ENCODE measurements around the gene EPHA8.

EPHA8 gene

DNA sequence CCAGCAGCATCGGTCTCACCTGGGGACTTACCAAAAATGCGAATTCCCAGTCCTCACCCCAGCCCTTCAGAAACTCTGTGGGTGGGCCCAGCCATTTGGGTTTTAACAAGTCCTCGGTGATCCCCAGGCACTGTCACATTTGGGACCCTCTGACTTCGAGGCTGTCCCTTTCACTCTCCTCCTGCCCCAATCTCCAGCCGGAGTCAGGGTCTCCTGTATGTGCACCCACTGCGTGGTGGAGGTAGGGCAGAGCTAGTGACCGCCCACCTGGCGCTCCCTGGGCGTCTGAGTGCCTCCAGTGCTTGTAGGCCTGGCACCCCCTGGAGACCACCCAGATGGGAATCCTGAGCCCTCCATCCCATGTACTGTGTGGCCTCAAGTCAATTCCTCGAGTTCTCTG, 31.1 kb downstream of the EPHA8 start:
- CTCF ChIA-PET: no interaction called here

DNA sequence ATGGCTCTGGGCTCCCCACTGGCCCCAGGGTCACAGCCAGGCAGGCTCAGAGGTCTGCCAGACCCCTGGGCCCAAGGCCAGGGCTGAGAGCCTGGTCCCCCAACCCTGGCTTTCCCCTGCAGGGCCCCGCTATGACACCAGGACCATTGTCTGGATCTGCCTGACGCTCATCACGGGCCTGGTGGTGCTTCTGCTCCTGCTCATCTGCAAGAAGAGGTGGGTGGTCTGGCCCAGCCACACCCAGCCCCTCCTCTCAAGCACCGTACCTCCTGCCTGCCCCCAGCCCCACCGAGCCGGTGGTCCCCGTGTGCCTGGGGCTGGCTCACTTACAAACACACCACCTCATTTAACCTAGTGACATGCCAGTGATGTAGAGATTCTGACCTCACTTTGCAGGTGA, 31.8 kb downstream of the EPHA8 start:
- no peak for DNase-seq (ENCODE audit: extremely low spot score)
- TF ChIP-seq, protein P1, sequence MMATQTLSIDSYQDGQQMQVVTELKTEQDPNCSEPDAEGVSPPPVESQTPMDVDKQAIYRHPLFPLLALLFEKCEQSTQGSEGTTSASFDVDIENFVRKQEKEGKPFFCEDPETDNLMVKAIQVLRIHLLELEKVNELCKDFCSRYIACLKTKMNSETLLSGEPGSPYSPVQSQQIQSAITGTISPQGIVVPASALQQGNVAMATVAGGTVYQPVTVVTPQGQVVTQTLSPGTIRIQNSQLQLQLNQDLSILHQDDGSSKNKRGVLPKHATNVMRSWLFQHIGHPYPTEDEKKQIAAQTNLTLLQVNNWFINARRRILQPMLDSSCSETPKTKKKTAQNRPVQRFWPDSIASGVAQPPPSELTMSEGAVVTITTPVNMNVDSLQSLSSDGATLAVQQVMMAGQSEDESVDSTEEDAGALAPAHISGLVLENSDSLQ (IDR thresholded peaks at IDR 0.05): no peak
- TF ChIP-seq LEF1 (IDR thresholded peaks at IDR 0.05; ENCODE audit: borderline replicate concordance) (no peak), FOXK2 (IDR thresholded peaks at IDR 0.05) (no peak)
- ChIA-PET CTCF (no interaction called here), POLR2A (no interaction called here)

More for the DNA sequence above, 31.1 kb downstream of the EPHA8 start:
- TF ChIP-seq FOXA1 (IDR thresholded peaks at IDR 0.05): no peak
- TF ChIP-seq SUZ12 (IDR thresholded peaks at IDR 0.05): no peak
- no peak for TF ChIP-seq NFRKB (IDR thresholded peaks at IDR 0.05)
- TF ChIP-seq ZNF384 (IDR thresholded peaks at IDR 0.05): no peak
- no peak for TF ChIP-seq ELF4 (IDR thresholded peaks at IDR 0.05)
- no peak for TF ChIP-seq CTBP1 (IDR thresholded peaks at IDR 0.05; ENCODE audit: borderline replicate concordance)
- no peak for TF ChIP-seq BHLHE40 (IDR thresholded peaks at IDR 0.05; ENCODE audit: borderline replicate concordance)
- TF ChIP-seq, protein P1 (IDR thresholded peaks at IDR 0.05): no peak
- TF ChIP-seq ARNT (IDR thresholded peaks at IDR 0.05): no peak
- TF ChIP-seq FOXM1 (IDR thresholded peaks at IDR 0.05; ENCODE audit: borderline replicate concordance): no peak
- TF ChIP-seq SP1 (IDR thresholded peaks at IDR 0.05): no peak
- no peak for TF ChIP-seq TARDBP (IDR thresholded peaks at IDR 0.05)
- no peak for TF ChIP-seq FOXK2 (IDR thresholded peaks at IDR 0.05)
- TF ChIP-seq LEF1 (IDR thresholded peaks at IDR 0.05; ENCODE audit: borderline replicate concordance): no peak
- TF ChIP-seq HDGF (IDR thresholded peaks at IDR 0.05; ENCODE audit: borderline replicate concordance): no peak
- DNase-seq (ENCODE audit: extremely low spot score): no peak
- POLR2A ChIA-PET: no interaction called here

DNA sequence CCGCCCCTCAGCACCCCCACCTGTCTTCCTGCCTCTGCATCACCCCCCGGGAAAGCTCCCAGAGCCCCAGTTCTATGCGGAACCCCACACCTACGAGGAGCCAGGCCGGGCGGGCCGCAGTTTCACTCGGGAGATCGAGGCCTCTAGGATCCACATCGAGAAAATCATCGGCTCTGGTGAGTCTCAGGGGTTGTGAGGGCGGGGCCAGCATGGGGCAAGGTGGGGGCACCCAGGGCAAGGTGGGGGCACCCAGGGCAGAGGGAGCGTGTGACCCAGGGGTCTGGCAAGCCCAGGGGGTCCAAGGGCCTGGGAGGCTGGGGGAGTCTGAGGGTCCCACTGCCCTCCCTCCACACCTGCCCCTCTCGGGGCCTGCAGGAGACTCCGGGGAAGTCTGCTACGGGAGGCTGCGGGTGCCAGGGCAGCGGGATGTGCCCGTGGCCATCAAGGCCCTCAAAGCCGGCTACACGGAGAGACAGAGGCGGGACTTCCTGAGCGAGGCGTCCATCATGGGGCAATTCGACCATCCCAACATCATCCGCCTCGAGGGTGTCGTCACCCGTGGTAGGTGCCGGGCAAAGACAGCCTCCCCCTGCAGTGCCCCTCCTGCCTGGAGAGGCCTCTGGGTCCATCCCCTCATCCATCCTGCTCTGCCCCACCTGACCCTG, 34.1 kb downstream of the EPHA8 start:
- DNase-seq (ENCODE audit: extremely low spot score): no peak
- TF ChIP-seq BHLHE40 (IDR thresholded peaks at IDR 0.05; ENCODE audit: borderline replicate concordance) (no peak), TARDBP (IDR thresholded peaks at IDR 0.05) (no peak), SP1 (IDR thresholded peaks at IDR 0.05) (no peak), L3MBTL2 (conservative IDR thresholded peaks at IDR 0.05) (no peak), ZNF384 (IDR thresholded peaks at IDR 0.05) (no peak)
- POLR2A ChIA-PET: no interaction called here
- CTCF ChIA-PET: no interaction called here

DNA sequence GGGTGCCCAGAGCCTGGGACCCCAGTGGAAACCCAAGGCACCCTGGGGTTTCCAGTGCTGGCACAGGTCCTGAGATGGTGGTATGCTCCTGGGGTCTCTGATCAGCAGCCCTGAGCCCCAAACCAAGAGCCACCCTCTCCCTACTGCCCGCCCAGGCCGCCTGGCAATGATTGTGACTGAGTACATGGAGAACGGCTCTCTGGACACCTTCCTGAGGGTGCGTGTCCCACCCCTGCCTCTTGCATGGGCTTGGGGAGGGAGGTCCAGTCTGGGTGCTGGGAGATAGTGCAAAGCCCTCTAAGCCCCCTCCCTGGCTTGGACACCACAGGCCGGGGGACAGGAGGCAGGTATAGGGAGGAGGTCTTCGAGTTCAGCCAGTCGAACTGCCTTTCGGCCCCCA, 34.7 kb downstream of the EPHA8 start:
- ChIA-PET POLR2A (no interaction called here), CTCF (no interaction called here)

DNA sequence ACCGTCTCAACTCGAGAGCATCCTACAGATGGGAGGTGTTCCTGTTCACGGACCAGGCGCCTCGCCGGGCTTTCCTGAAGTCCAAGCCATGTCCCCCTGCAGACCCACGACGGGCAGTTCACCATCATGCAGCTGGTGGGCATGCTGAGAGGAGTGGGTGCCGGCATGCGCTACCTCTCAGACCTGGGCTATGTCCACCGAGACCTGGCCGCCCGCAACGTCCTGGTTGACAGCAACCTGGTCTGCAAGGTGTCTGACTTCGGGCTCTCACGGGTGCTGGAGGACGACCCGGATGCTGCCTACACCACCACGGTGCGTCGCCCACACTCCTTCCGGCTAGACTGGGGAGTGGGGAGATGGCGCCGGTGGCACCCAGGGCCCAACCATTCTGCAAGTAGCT, 35.4 kb downstream of the EPHA8 start:
- TF ChIP-seq CTBP1 (IDR thresholded peaks at IDR 0.05; ENCODE audit: borderline replicate concordance): no peak
- TF ChIP-seq FOXA1 (IDR thresholded peaks at IDR 0.05): no peak
- TF ChIP-seq LEF1 (IDR thresholded peaks at IDR 0.05; ENCODE audit: borderline replicate concordance): no peak
- no peak for TF ChIP-seq BHLHE40 (IDR thresholded peaks at IDR 0.05; ENCODE audit: borderline replicate concordance)
- TF ChIP-seq HDGF (IDR thresholded peaks at IDR 0.05; ENCODE audit: borderline replicate concordance): no peak
- TF ChIP-seq, protein P1 (IDR thresholded peaks at IDR 0.05): no peak
- no peak for TF ChIP-seq ELF4 (IDR thresholded peaks at IDR 0.05)
- TF ChIP-seq ZNF384 (IDR thresholded peaks at IDR 0.05): no peak
- no peak for TF ChIP-seq L3MBTL2 (conservative IDR thresholded peaks at IDR 0.05)
- no peak for TF ChIP-seq ARNT (IDR thresholded peaks at IDR 0.05)
- TF ChIP-seq TARDBP (IDR thresholded peaks at IDR 0.05): no peak
- no peak for TF ChIP-seq FOXM1 (IDR thresholded peaks at IDR 0.05; ENCODE audit: borderline replicate concordance)
- no peak for TF ChIP-seq SUZ12 (IDR thresholded peaks at IDR 0.05)
- no peak for TF ChIP-seq NFRKB (IDR thresholded peaks at IDR 0.05)
- no peak for TF ChIP-seq FOXK2 (IDR thresholded peaks at IDR 0.05)
- no peak for TF ChIP-seq SP1 (IDR thresholded peaks at IDR 0.05)
- ChIA-PET POLR2A (no interaction called here), CTCF (no interaction called here)
- no peak for DNase-seq (ENCODE audit: extremely low spot score)

More for the DNA sequence above, 34.7 kb downstream of the EPHA8 start:
- no peak for TF ChIP-seq BHLHE40 (IDR thresholded peaks at IDR 0.05; ENCODE audit: borderline replicate concordance)
- no peak for TF ChIP-seq ZNF384 (IDR thresholded peaks at IDR 0.05)
- no peak for DNase-seq (ENCODE audit: extremely low spot score)

DNA sequence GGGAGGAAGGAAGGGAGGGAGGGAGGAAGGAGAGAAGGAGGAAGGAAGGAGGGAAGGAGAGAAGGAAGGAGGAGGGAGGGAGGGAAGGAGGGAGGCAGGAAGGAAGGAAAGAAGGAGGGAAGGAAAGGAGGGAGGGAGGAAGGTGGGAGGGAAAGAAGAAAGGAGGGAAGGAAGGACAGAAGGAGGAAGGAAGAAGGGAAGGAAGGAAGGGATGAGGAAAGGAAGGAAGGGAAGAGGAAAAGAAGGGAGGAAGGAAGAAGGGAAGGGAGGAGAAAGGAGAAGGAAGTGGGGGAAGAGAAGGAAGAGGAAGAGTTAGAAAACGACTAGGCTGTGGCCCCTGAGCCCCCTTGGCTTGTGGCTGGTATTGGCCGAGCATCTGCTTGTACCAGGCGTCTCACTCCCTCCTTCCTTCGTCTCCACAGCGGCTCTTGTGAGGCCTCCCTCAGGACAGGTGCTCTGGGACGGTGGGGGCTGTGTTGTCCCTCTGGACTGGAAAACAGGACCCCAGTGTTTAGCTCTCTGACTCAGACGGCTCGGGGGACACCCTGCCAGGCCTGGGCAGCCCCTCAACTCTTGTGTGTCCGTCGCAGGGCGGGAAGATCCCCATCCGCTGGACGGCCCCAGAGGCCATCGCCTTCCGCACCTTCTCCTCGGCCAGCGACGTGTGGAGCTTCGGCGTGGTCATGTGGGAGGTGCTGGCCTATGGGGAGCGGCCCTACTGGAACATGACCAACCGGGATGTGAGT, 37.0 kb downstream of the EPHA8 start:
- no peak for TF ChIP-seq FOXK2 (IDR thresholded peaks at IDR 0.05)
- no peak for TF ChIP-seq SP1 (IDR thresholded peaks at IDR 0.05)
- TF ChIP-seq ARNT (IDR thresholded peaks at IDR 0.05): no peak
- no peak for TF ChIP-seq SUZ12 (IDR thresholded peaks at IDR 0.05)
- TF ChIP-seq LEF1 (IDR thresholded peaks at IDR 0.05; ENCODE audit: borderline replicate concordance): no peak
- no peak for TF ChIP-seq FOXM1 (IDR thresholded peaks at IDR 0.05; ENCODE audit: borderline replicate concordance)
- TF ChIP-seq BHLHE40 (IDR thresholded peaks at IDR 0.05; ENCODE audit: borderline replicate concordance): no peak
- no peak for TF ChIP-seq TARDBP (IDR thresholded peaks at IDR 0.05)
- TF ChIP-seq ZNF384 (IDR thresholded peaks at IDR 0.05): no peak
- POLR2A ChIA-PET: interaction anchor here (0.6 kb wide), 1 partner anchor 87 kb away, joined by 3 read pairs; no protein-coding TSS in a partner anchor
- CTCF ChIA-PET: no interaction called here
- no peak for DNase-seq (ENCODE audit: extremely low spot score)
